Activated effector memory CD4-positive, alpha-beta T cell treated with Interleukin-2 at 50 U/mL for 16 hours (primary cell): ENCODE data around the gene NHLH1.

Experiments used
- DNase-seq: peaks from one replicate; pipeline ENCODE4 v3.0.0-alpha.2; 2020

The NHLH1 gene

GRCh38 chr1:160414881-160415280, 48.0 kb downstream of the NHLH1 start:
- no peak for DNase-seq

- no peak for DNase-seq
These were observed 48.9 kb downstream of the NHLH1 start for GRCh38 chr1:160415696-160416290.

GRCh38 chr1:160416369-160416768, 49.5 kb downstream of the NHLH1 start:
- no peak for DNase-seq

GRCh38 chr1:160418483-160418882, 51.6 kb downstream of the NHLH1 start:
- no peak for DNase-seq

GRCh38 chr1:160419150-160419837, 52.4 kb downstream of the NHLH1 start:
- DNase-seq = no peak

- no peak for DNase-seq
These were observed 52.9 kb downstream of the NHLH1 start for GRCh38 chr1:160419838-160420169.

GRCh38 chr1:160420881-160421842, 54.3 kb downstream of the NHLH1 start:
- DNase-seq = no peak

- no peak for DNase-seq
These were observed 55.0 kb downstream of the NHLH1 start for GRCh38 chr1:160421881-160422280.
